ENCODE results near the gene LYAR.

GRCh38 chr4:4317496-4318232 lies 27.7 kb upstream of the LYAR start:
- TF ChIP-seq CTCF (IDR thresholded peaks at IDR 0.05; ENCODE audit: extremely low read depth in 1 of 2, insufficient read depth in 1 of 2, low read depth in 1 of 2, low read length in 2 of 2) (no peak), POLR2A (IDR thresholded peaks at IDR 0.05; ENCODE audit: low read depth, low read length) (no peak), EZH2 (IDR thresholded peaks at IDR 0.05; ENCODE audit: borderline replicate concordance, low read depth, low read length, severe bottlenecking) (no peak), POLR2AphosphoS5 (IDR thresholded peaks at IDR 0.05; ENCODE audit: insufficient read depth, low read depth, low read length) (no peak)
